ENCODE measurements around the gene NDUFV1. TPM values are rescaled to one million over a fixed set of nuclear protein-coding genes. Genes with fewer than 3 reads are reported as not detected.

The NDUFV1 gene
- polyA plus RNA-seq, 1 of the 3 experiments (the other 2 are of a cell fraction), result 278 TPM

DNA sequence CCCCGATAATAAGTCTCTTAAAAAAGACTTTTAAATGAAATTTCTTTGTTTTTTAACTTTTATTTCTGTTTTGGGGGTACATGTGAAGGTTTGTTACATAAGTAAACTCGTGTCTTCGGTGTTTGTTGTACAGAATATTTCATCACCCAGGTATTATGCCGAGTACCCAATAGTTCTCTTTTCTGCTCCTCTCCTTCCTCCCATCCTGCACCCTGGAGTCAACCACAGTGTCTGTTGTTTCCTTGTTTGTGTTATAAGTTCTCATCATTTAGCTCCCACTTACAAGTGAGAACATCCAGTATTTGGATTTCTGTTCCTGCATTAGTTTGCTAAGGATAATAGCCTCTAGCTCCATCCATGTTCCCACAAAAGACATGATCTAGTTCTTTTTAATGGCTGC lies 24.7 kb upstream of the NDUFV1 start:
- peak overlapping the region in 1 of 2 experiments; percentile 53; a peak in 2 of 4 replicates for H3K27ac ChIP-seq (ENCODE audit: low read depth in 2 of 2, low read length in 1 of 2)
- H3K27me3 ChIP-seq (ENCODE audit: insufficient read depth), result no peaks in the 10 kb centered on the region
- H3K79me2 ChIP-seq (ENCODE audit: insufficient read depth), result peaks cover 27% of the 10 kb centered on the region
- TF ChIP-seq MEF2A (IDR thresholded peaks at IDR 0.05; ENCODE audit: borderline replicate concordance, low read depth) (no peak), TCF12 (IDR thresholded peaks at IDR 0.05) (no peak), CHD2 (IDR thresholded peaks at IDR 0.05; ENCODE audit: low read length, partially characterized antibody) (no peak), EP300 (IDR thresholded peaks at IDR 0.05; ENCODE audit: borderline replicate concordance in 1 of 2, low read depth in 1 of 2, low read length in 1 of 2) (no peak), JUND (IDR thresholded peaks at IDR 0.05) (no peak), FOSL2 (IDR thresholded peaks at IDR 0.05; ENCODE audit: borderline replicate concordance, low read depth) (no peak), ELF1 (IDR thresholded peaks at IDR 0.05) (no peak), GABPA (IDR thresholded peaks at IDR 0.05; ENCODE audit: low read depth) (no peak)
- TF ChIP-seq, protein P1, sequence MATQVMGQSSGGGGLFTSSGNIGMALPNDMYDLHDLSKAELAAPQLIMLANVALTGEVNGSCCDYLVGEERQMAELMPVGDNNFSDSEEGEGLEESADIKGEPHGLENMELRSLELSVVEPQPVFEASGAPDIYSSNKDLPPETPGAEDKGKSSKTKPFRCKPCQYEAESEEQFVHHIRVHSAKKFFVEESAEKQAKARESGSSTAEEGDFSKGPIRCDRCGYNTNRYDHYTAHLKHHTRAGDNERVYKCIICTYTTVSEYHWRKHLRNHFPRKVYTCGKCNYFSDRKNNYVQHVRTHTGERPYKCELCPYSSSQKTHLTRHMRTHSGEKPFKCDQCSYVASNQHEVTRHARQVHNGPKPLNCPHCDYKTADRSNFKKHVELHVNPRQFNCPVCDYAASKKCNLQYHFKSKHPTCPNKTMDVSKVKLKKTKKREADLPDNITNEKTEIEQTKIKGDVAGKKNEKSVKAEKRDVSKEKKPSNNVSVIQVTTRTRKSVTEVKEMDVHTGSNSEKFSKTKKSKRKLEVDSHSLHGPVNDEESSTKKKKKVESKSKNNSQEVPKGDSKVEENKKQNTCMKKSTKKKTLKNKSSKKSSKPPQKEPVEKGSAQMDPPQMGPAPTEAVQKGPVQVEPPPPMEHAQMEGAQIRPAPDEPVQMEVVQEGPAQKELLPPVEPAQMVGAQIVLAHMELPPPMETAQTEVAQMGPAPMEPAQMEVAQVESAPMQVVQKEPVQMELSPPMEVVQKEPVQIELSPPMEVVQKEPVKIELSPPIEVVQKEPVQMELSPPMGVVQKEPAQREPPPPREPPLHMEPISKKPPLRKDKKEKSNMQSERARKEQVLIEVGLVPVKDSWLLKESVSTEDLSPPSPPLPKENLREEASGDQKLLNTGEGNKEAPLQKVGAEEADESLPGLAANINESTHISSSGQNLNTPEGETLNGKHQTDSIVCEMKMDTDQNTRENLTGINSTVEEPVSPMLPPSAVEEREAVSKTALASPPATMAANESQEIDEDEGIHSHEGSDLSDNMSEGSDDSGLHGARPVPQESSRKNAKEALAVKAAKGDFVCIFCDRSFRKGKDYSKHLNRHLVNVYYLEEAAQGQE (IDR thresholded peaks at IDR 0.05; ENCODE audit: low read depth, low read length), result no peak
- TF ChIP-seq, protein P2, sequence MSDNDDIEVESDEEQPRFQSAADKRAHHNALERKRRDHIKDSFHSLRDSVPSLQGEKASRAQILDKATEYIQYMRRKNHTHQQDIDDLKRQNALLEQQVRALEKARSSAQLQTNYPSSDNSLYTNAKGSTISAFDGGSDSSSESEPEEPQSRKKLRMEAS (IDR thresholded peaks at IDR 0.05; ENCODE audit: low read depth), result no peak
- TF ChIP-seq, protein P3, sequence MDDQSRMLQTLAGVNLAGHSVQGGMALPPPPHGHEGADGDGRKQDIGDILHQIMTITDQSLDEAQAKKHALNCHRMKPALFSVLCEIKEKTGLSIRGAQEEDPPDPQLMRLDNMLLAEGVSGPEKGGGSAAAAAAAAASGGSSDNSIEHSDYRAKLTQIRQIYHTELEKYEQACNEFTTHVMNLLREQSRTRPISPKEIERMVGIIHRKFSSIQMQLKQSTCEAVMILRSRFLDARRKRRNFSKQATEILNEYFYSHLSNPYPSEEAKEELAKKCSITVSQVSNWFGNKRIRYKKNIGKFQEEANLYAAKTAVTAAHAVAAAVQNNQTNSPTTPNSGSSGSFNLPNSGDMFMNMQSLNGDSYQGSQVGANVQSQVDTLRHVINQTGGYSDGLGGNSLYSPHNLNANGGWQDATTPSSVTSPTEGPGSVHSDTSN (IDR thresholded peaks at IDR 0.05), result no peak
- H4K20me1 ChIP-seq (ENCODE audit: insufficient read depth), result peaks cover 20% of the 10 kb centered on the region
- H2AFZ ChIP-seq (ENCODE audit: low read depth), result 0 out of 2 replicates have a peak overlapping the region, but pooled peaks have one; percentile 76
- H3K9ac ChIP-seq, result no peak overlapping the region
- CTCF ChIA-PET, result interaction anchor here (0.6 to 5.8 kb wide), 9 partner anchors 10 to 114 kb away, joined by 3 to 43 read pairs (median 5); partner anchors contain the start of genes NUDT8 and TMEM134
- H3K9me2 ChIP-seq, result no peaks in the 10 kb centered on the region
- no peaks in the 10 kb centered on the region for H3K9me3 ChIP-seq
- DNase-seq, result no peak
- no peak overlapping the region for H3K4me3 ChIP-seq (ENCODE audit: low read depth in 2 of 2, low read length in 1 of 2)
- H3F3A ChIP-seq (replicated peaks; ENCODE audit: insufficient read depth), result peaks cover 7% of the 10 kb centered on the region
- H3K4me1 ChIP-seq (ENCODE audit: control insufficient read depth in 1 of 2, insufficient read depth in 2 of 2, low read depth in 1 of 2, low read length in 1 of 2), result peaks cover 10 to 22% of the 10 kb centered on the region in 2 experiments; a peak in 3 of 4 replicates
- POLR2A ChIA-PET, result interaction anchor here (1.6 kb wide), 1 partner anchor 9 kb away, joined by 5 read pairs; no protein-coding TSS in a partner anchor
- 74% methylated on average over 4 of the region's 4 CpGs for WGBS (ENCODE audit: low lambda C conversion rate)
- H3K4me2 ChIP-seq, result no peak overlapping the region
- peaks cover 9 to 14% of the 10 kb centered on the region in 2 experiments for H3K36me3 ChIP-seq (replicated peaks in 1 of 2; ENCODE audit: control insufficient read depth in 1 of 2, insufficient read depth in 2 of 2, low read length in 1 of 2)
